ENCODE measurements around the gene CLEC16A. TPM values are rescaled to one million over a fixed set of nuclear protein-coding genes. Genes with fewer than 3 reads are reported as not detected.
"Not testable (repeated sequence)": the region's sequence is repeated elsewhere in the genome, so short reads cannot be mapped to it uniquely, and the experiment has no call there.

The CLEC16A gene
- polyA plus RNA-seq, 1 donor: 27.0 TPM

GRCh38 chr16:11219178-11219577 is 274.8 kb downstream of the CLEC16A start:
- DNase-seq: no peak

DNA sequence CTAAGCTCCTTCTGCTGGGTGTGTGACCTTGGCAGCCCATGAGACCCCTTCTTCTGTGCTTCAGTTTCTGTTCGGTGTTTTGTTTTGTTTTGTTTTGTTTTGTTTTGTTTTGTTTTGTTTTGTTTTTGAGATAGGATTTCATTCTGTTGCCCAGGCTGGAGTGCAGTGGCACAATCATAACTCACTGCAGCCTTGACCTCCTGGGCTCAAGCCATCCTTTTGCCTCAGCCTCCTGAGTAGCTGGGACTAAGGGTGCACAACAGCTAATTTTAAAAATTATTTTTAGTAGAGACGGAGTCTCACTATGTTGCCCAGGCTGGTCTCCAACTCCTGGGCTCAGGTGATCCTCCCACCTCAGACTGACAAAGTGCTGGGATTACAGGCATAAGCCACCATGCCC is 276.1 kb downstream of the CLEC16A start:
- not testable (repeated sequence) for DNase-seq

GRCh38 chr16:11224096-11224893 is 279.9 kb downstream of the CLEC16A start:
- no peak for DNase-seq

DNA sequence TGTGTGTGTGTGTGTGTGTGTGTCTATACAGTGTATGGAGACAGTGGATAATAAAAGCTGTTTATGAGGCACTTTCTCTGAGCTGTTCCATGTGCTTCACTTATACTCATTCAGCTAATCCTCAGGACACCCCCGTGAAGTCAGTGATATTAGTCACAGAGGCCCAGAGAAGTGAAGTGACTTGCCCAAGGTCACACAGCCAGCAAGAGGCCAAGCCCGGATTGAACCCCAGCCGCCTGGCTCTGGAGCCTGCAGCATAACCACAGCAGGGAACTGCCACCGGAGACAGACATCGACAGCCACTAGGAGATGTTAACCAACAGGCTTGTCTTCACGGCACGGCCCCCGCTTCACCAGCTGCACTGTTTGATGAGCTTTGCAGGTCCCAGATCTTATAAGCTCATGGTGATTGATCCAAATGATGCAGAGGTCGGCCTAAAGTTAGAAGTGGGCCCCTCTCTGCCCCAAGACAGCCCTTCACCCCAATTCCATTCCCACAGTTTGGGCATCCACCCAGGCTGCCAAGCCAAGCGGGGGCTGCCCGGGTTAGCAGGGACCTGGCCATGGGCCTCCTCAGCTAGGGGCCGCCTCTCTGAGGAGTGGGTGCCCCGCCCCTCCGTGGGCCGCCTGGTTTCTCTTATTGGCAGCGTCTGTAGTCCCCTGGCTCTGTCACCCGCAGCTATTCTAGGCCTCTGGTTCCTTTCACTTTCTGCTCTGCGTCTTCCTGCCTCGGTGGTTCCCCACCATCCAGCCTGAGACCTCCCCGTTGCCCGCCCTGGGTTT is 280.7 kb downstream of the CLEC16A start:
- DNase-seq: no peak

DNA sequence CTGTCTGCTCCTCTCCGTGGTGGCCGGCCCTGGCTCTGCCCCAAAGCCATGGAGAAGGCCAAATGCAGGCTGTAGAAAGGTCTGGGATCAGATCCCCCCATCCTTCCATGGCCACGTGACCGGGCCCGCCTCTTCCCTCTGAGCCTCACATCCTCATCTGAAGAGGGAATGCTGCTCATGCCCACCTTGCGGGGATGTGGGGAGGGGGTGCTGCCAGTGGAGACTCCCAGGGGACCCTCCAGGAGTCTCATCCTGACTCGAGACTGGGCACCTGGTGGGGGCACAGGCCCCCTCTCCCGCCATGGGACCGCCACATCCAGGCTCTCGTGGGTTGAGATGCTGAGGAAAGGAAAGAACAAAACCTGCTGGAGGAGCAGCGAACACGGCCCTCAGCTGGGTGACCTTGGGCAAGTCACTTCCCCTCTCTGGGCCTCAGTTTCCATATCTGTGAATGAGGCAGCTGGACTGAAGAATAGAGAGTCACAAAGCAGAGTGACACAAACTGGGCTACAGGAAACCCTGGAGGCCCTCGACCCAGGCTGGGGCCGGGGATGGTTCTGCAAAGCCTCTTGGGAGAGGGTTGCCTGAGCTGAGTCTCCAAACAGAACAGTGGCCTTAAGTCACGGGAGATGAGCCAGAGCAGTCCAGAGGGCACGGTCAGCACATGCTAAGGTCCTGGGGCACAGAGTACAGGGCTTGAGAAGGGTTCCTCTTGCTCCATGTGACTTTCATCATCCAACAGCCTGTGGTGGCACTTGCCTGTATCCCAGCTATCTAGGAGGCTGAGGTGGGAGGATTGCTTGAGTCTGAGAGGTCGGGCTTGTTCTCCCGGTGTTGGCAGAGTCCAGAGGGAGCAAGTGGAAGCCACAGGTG is 281.5 kb downstream of the CLEC16A start:
- DNase-seq: no peak

DNA sequence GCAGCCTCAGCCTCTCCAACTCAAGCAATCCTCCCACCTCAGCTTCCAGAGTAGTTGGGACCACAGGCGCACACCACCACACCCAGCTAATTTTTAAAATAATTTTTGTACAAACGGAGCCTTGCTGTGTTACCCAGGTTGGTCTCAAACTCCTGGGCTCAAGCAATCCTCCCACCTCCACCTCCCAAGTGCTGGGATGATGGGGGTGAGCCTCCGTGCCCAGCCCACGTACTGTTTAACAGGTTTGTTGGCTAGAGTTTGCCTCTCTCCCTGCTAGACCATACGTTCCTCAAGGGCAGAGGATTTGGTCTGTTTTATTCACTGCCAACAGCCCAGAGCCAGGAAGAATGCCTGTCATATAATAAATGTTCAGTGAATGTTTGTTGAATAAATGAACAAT is 285.1 kb downstream of the CLEC16A start:
- no peak for DNase-seq

DNA sequence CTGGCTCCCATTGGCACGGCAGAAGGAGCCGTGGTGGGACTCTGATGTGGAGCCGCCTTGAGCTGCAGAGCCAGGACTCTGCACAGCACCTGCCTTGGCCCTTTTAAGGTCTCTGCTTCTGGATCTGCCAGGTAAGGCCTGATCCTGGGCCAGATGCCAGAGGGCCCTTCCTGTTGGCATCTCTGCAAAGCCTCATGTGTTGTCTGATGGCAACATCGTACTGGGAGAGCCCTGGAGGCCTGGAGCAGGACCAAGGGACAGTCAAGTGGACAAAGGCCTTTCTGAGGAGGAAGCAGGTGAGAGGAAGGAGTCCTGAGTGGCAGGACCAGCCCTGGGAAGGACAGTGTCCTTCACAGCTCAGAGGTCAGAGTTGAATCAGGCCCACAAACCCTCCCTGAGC is 285.5 kb downstream of the CLEC16A start:
- no peak for DNase-seq

DNA sequence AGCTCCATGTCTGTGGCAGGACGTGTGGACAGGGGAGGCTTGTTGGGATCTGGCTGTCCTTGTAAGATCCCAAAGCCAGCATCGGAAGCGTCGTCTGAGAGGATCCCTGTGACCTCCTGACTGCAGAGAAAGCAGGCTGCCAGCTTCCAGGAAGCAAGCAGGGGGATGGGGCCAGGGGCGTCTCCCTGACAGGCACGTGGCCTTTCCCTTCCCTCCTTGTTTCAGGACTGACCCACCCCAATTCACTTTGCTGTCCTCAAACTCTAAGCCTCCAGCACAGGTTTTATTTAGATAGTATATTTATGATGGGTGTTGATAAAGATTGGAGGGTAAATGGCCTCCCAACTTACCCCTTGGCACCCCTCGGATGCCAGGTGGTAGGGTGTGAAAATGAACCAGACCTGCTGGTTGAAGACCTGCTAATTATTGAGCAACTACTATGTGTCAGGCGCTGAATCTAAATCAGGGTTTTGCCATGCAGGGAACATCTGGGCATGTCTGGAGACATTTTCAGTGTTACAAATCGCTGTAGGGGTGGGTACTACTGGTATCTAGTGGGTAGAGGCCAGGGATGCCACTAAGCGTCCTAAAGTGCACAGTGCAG is 287.1 kb downstream of the CLEC16A start:
- no peak for DNase-seq

Other genes with a start within 250 kb of the CLEC16A start
- gene TEKT5, start 249.6 kb upstream of the CLEC16A start, polyA plus RNA-seq (ENCODE audit: insufficient read length): not detected
- gene NUBP1, start 200.7 kb upstream of the CLEC16A start, polyA plus RNA-seq (ENCODE audit: insufficient read length): 31.3 TPM
- gene TVP23A, start 125.8 kb upstream of the CLEC16A start, polyA plus RNA-seq (ENCODE audit: insufficient read length): 4.5 TPM
- gene CIITA, start 67.4 kb upstream of the CLEC16A start, polyA plus RNA-seq (ENCODE audit: insufficient read length): 4.4 TPM
- 42.6 TPM for gene DEXI, start 2.1 kb upstream of the CLEC16A start, polyA plus RNA-seq (ENCODE audit: insufficient read length)